GM23338 (cell line): ENCODE measurements around the gene AZGP1. TPM values are rescaled to one million over a fixed set of nuclear protein-coding genes. Genes with fewer than 3 reads are reported as not detected.
A peak's percentile ranks its signal among the peaks of the same experiment; 100 is the strongest.

Source experiments
- ATAC-seq: fragments of 200-7000 bp; cut with Tn5 transposase; 3 replicates; pipeline ENCODE4 v1.9.1; 2020
- DNase-seq: peaks from one replicate; pipeline ENCODE4 v3.0.0-alpha.2; 2015; ENCODE audit warnings: low spot score
- H2AFZ ChIP-seq: fragments of 200-600 bp; sonication (generic); 2 replicates; pipeline ENCODE4 v1.8.0; 2016; ENCODE audit warnings: antibody characterized with exemption, mild to moderate bottlenecking, moderate library complexity
- H3F3A ChIP-seq: fragments of 200-600 bp; sonication (generic); replicated peaks from 2 replicates; pipeline ENCODE4 v1.8.0; 2017; ENCODE audit warnings: antibody characterized with exemption, mixed run types, low read depth
- H3K27ac ChIP-seq: fragments of 200-600 bp; sonication (generic); 2 replicates; pipeline ENCODE4 v1.6.1; 2016; ENCODE audit warnings: low read depth
- H3K27me3 ChIP-seq: fragments of 200-600 bp; sonication (generic); 2 replicates; pipeline ENCODE4 v1.8.0; 2016; ENCODE audit warnings: mild to moderate bottlenecking, mixed run types, moderate library complexity; ENCODE audit not compliant: insufficient read depth
- H3K36me3 ChIP-seq: fragments of 200-600 bp; sonication (generic); 2 replicates; pipeline ENCODE4 v1.8.0; 2016; ENCODE audit warnings: mild to moderate bottlenecking; ENCODE audit not compliant: insufficient read depth
- H3K4me1 ChIP-seq: fragments of 200-600 bp; sonication (generic); 2 replicates; pipeline ENCODE4 v1.8.0; 2016; ENCODE audit warnings: mild to moderate bottlenecking, moderate library complexity; ENCODE audit not compliant: insufficient read depth
- H3K4me2 ChIP-seq: fragments of 200-600 bp; sonication (generic); 2 replicates; pipeline ENCODE4 v1.7.1; 2017; ENCODE audit warnings: mixed run types
- H3K4me3 ChIP-seq: fragments of 200-600 bp; sonication (generic); 2 replicates; pipeline ENCODE4 v1.6.1; 2016; ENCODE audit warnings: mixed run types
- H3K79me2 ChIP-seq: fragments of 200-600 bp; sonication (generic); replicated peaks from 2 replicates; pipeline ENCODE4 v1.8.0; 2017; ENCODE audit warnings: mild to moderate bottlenecking; ENCODE audit not compliant: insufficient read depth
- H3K9me2 ChIP-seq: fragments of 200-600 bp; sonication (generic); 2 replicates; pipeline ENCODE4 v1.8.0; 2017; ENCODE audit not compliant: insufficient read depth
- H4K20me1 ChIP-seq: fragments of 200-600 bp; sonication (generic); replicated peaks from 2 replicates; pipeline ENCODE4 v1.8.0; 2017; ENCODE audit warnings: mild to moderate bottlenecking; ENCODE audit not compliant: insufficient read depth
- H3K27ac Mint-ChIP-seq: 2 replicates; pipeline ENCODE4 v1.8.0; 2020; ENCODE audit warnings: inconsistent platforms, mild to moderate bottlenecking, moderate library complexity, mixed read lengths
- H3K27me3 Mint-ChIP-seq: 3 replicates; pipeline ENCODE4 v1.8.0; 2022; ENCODE audit warnings: low read depth, mild to moderate bottlenecking, moderate library complexity, mixed read lengths, inconsistent platforms; ENCODE audit not compliant: insufficient read depth, poor library complexity
- H3K36me3 Mint-ChIP-seq: 3 replicates; pipeline ENCODE4 v1.8.0; 2021; ENCODE audit warnings: low read depth, mild to moderate bottlenecking, inconsistent platforms, moderate library complexity, mixed read lengths
- H3K4me1 Mint-ChIP-seq: 3 replicates; pipeline ENCODE4 v1.8.0; 2020; ENCODE audit warnings: mild to moderate bottlenecking, inconsistent platforms, mixed read lengths
- H3K4me3 Mint-ChIP-seq: 3 replicates; pipeline ENCODE4 v1.8.0; 2021; ENCODE audit warnings: moderate library complexity, mild to moderate bottlenecking, inconsistent platforms, mixed read lengths
- H3K9me3 Mint-ChIP-seq: 3 replicates; pipeline ENCODE4 v1.8.0; 2020; ENCODE audit warnings: moderate library complexity, mild to moderate bottlenecking, inconsistent platforms, mixed read lengths
- EZH2phosphoT487 ChIP-seq: fragments of 200-600 bp; sonication (generic); IDR thresholded peaks from one replicate; pipeline ENCODE4 v1.8.1; 2018; ENCODE audit warnings: antibody characterized with exemption; ENCODE audit not compliant: unreplicated experiment
- JUNB ChIP-seq: IDR thresholded peaks from one replicate; pipeline ENCODE4 v1.6.1; 2016; ENCODE audit warnings: antibody characterized with exemption; ENCODE audit not compliant: unreplicated experiment
- NANOG ChIP-seq: IDR thresholded peaks from 2 replicates; pipeline ENCODE4 v1.6.1; 2016; ENCODE audit warnings: antibody characterized with exemption, borderline replicate concordance
- ZNF114 ChIP-seq: fragments of 250-450 bp; sonication (Bioruptor Pico); IDR thresholded peaks from 2 replicates; pipeline ENCODE4 v1.5.0; 2020; ENCODE audit warnings: mild to moderate bottlenecking, moderate library complexity
- polyA plus RNA-seq: library from polyadenylated mRNA; unstranded; fragments of >200 nt; fragmentation: Nextera tagmentation; extraction: Ambion mirVana; gene quantifications from 2 replicates; pipeline ENCODE4 v1.2.1, GENCODE V29; 2016
- total RNA-seq: library from RNA; depleted of rRNA; stranded (reverse); fragments of >200 nt; shearing (Covaris generic); gene quantifications from 2 replicates; pipeline ENCODE4 v1.2.3, GENCODE V29; 2014
- TF ChIP-seq, protein P1 (sequence below): IDR thresholded peaks from one replicate; pipeline ENCODE4 v1.6.1; 2018; ENCODE audit warnings: antibody characterized with exemption; ENCODE audit not compliant: unreplicated experiment
- TF ChIP-seq, protein P2 (sequence below), 2 experiments: fragments of 200-600 bp in 1 of 2; sonication (generic) in 1 of 2; conservative IDR thresholded peaks; 2 replicates each; pipeline versions ENCODE4 v1.5.1 to v1.6.1; 2016 to 2017; ENCODE audit warnings: antibody characterized with exemption in 2 of 2, low read depth in 2 of 2, mild to moderate bottlenecking in 2 of 2, moderate library complexity in 1 of 2
- TF ChIP-seq, protein P3 (sequence below): IDR thresholded peaks from 2 replicates; pipeline ENCODE4 v1.6.1; 2016; ENCODE audit warnings: antibody characterized with exemption

Gene AZGP1
- total and polyA plus RNA-seq, 2 experiments from 2014 or later: 0.17 to 1.3 TPM

DNA sequence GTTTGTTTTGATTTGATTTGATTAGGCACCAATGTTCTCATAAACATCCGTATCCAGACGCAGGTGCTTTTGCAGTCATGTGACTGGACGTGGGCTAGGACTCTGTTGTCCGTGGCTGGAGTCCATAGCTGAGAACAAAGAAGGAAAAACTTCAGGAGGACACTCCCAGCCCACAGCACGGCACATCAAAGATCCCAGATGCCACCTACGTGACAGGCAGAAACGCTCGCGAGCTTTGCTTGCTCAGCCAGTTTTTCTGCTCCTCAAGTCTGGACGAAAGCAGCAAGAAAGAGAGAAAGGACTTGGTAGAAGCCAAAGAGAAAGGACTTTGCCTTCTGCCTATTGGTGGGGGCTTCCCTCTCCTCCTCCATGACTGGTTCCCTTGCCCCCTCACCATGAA lies 32.7 kb upstream of the AZGP1 start (continued):
- TF ChIP-seq, protein P1, sequence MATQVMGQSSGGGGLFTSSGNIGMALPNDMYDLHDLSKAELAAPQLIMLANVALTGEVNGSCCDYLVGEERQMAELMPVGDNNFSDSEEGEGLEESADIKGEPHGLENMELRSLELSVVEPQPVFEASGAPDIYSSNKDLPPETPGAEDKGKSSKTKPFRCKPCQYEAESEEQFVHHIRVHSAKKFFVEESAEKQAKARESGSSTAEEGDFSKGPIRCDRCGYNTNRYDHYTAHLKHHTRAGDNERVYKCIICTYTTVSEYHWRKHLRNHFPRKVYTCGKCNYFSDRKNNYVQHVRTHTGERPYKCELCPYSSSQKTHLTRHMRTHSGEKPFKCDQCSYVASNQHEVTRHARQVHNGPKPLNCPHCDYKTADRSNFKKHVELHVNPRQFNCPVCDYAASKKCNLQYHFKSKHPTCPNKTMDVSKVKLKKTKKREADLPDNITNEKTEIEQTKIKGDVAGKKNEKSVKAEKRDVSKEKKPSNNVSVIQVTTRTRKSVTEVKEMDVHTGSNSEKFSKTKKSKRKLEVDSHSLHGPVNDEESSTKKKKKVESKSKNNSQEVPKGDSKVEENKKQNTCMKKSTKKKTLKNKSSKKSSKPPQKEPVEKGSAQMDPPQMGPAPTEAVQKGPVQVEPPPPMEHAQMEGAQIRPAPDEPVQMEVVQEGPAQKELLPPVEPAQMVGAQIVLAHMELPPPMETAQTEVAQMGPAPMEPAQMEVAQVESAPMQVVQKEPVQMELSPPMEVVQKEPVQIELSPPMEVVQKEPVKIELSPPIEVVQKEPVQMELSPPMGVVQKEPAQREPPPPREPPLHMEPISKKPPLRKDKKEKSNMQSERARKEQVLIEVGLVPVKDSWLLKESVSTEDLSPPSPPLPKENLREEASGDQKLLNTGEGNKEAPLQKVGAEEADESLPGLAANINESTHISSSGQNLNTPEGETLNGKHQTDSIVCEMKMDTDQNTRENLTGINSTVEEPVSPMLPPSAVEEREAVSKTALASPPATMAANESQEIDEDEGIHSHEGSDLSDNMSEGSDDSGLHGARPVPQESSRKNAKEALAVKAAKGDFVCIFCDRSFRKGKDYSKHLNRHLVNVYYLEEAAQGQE: no peak
- no peak for TF ChIP-seq NANOG
- TF ChIP-seq, protein P2, sequence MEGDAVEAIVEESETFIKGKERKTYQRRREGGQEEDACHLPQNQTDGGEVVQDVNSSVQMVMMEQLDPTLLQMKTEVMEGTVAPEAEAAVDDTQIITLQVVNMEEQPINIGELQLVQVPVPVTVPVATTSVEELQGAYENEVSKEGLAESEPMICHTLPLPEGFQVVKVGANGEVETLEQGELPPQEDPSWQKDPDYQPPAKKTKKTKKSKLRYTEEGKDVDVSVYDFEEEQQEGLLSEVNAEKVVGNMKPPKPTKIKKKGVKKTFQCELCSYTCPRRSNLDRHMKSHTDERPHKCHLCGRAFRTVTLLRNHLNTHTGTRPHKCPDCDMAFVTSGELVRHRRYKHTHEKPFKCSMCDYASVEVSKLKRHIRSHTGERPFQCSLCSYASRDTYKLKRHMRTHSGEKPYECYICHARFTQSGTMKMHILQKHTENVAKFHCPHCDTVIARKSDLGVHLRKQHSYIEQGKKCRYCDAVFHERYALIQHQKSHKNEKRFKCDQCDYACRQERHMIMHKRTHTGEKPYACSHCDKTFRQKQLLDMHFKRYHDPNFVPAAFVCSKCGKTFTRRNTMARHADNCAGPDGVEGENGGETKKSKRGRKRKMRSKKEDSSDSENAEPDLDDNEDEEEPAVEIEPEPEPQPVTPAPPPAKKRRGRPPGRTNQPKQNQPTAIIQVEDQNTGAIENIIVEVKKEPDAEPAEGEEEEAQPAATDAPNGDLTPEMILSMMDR (conservative IDR thresholded peaks at IDR 0.05; ENCODE audit: low read depth in 2 of 2): no peak

DNA sequence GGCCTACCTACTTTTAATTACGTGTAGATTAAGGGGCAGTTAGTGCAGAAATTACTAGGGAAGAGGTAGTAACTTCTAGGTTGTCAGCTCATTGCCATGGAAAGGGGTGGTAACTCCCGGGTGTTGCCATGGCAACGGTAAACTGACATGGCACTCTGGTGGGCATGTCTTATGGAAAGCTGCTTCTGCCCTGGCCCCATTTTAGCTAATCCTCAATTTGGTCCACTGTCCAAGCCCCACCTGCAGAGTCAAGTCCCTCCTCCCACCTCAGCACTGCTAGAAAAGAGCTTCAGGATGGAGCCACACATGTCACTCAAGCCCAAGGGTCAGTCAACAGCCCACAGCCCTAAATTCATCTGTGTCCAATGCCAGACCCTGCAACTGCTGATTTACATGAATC lies 32.1 kb upstream of the AZGP1 start:
- no peak overlapping the region for H3K4me3 Mint-ChIP-seq
- no peaks in the 10 kb centered on the region for H3K9me2 ChIP-seq
- no peak overlapping the region for H3K4me2 ChIP-seq
- H3K27ac Mint-ChIP-seq: no peak overlapping the region
- H3K4me1 Mint-ChIP-seq: peaks cover 9% of the 10 kb centered on the region; the same call in 2 of the 3 replicates
- ATAC-seq (no peak), DNase-seq (peak; percentile 43)
- H3K36me3 ChIP-seq: no peaks in the 10 kb centered on the region
- H3K79me2 ChIP-seq: no peaks in the 10 kb centered on the region
- no peak for TF ChIP-seq NANOG
- no peak for TF ChIP-seq JUNB
- TF ChIP-seq, protein P1: no peak
- no peak for TF ChIP-seq ZNF114 (CRISPR knock-in tag)
- TF ChIP-seq, protein P2 (conservative IDR thresholded peaks at IDR 0.05; ENCODE audit: low read depth in 2 of 2): no peak
- TF ChIP-seq EZH2phosphoT487: no peak
- TF ChIP-seq, protein P3, sequence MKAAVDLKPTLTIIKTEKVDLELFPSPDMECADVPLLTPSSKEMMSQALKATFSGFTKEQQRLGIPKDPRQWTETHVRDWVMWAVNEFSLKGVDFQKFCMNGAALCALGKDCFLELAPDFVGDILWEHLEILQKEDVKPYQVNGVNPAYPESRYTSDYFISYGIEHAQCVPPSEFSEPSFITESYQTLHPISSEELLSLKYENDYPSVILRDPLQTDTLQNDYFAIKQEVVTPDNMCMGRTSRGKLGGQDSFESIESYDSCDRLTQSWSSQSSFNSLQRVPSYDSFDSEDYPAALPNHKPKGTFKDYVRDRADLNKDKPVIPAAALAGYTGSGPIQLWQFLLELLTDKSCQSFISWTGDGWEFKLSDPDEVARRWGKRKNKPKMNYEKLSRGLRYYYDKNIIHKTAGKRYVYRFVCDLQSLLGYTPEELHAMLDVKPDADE: no peak
- no peak overlapping the region for H3K27ac ChIP-seq
- H3F3A ChIP-seq: no peaks in the 10 kb centered on the region
- no peaks in the 10 kb centered on the region for H3K9me3 Mint-ChIP-seq
- H3K4me3 ChIP-seq: no peak overlapping the region
- H3K27me3 ChIP-seq: no peaks in the 10 kb centered on the region
- H3K4me1 ChIP-seq: peaks cover 6% of the 10 kb centered on the region; the same call in 1 of the 2 replicates
- peaks cover 10% of the 10 kb centered on the region for H3K27me3 Mint-ChIP-seq
- H3K36me3 Mint-ChIP-seq: peaks cover 2% of the 10 kb centered on the region; the same call in 2 of the 3 replicates
- no peak overlapping the region for H2AFZ ChIP-seq
- no peaks in the 10 kb centered on the region for H4K20me1 ChIP-seq
